RWPE2 (cell line): ENCODE data around the gene YBX3.

Experiments used
- ATAC-seq: fragments of 200-7000 bp; cut with Tn5 transposase; 3 replicates; pipeline ENCODE4 v1.9.1; 2021; ENCODE audit warnings: low read depth
- DNase-seq: peaks from one replicate; pipeline ENCODE4 v3.0.0-alpha.2; 2020; ENCODE audit warnings: low spot score
- H3K27ac ChIP-seq: fragments of 450-650 bp; 2 replicates; pipeline ENCODE4 v1.5.1; 2017; ENCODE audit warnings: mild to moderate bottlenecking; ENCODE audit not compliant: poor library complexity, severe bottlenecking
- H3K27me3 ChIP-seq: fragments of 250-450 bp; sonication (Bioruptor Pico); 2 replicates; pipeline ENCODE4 v1.5.1; 2021; ENCODE audit warnings: mild to moderate bottlenecking, moderate library complexity; ENCODE audit not compliant: insufficient read depth, poor library complexity, severe bottlenecking
- H3K36me3 ChIP-seq: fragments of 250-450 bp; sonication (Bioruptor Pico); 2 replicates; pipeline ENCODE4 v1.5.1; 2020; ENCODE audit warnings: low read depth, mild to moderate bottlenecking, moderate library complexity
- H3K4me1 ChIP-seq: fragments of 250-450 bp; sonication (Bioruptor Pico); 2 replicates; pipeline ENCODE4 v1.5.1; 2021; ENCODE audit warnings: mild to moderate bottlenecking, moderate library complexity; ENCODE audit not compliant: insufficient read depth, poor library complexity, severe bottlenecking
- H3K4me3 ChIP-seq: fragments of 250-450 bp; sonication (Bioruptor Pico); 2 replicates; pipeline ENCODE4 v1.5.1; 2021; ENCODE audit warnings: mild to moderate bottlenecking, moderate library complexity; ENCODE audit not compliant: severe bottlenecking
- H3K9me3 ChIP-seq: fragments of 250-450 bp; sonication (Bioruptor Pico); 2 replicates; pipeline ENCODE4 v1.5.1; 2021; ENCODE audit warnings: mild to moderate bottlenecking, moderate library complexity; ENCODE audit not compliant: severe bottlenecking
- CTCF ChIP-seq: fragments of 450-650 bp; IDR thresholded peaks from one replicate; pipeline ENCODE4 v1.5.1; 2017; ENCODE audit warnings: mild to moderate bottlenecking, moderate library complexity; ENCODE audit not compliant: poor library complexity, severe bottlenecking

YBX3 gene

GRCh38 chr12:10716704-10717315, 6.3 kb downstream of the YBX3 start:
- H3K9me3 ChIP-seq, result no peaks in the 10 kb centered on the region
- no peak overlapping the region for H3K4me3 ChIP-seq
- H3K36me3 ChIP-seq, result peaks cover 69% of the 10 kb centered on the region
- peak; percentile 76 for ATAC-seq
- peak overlapping the region; percentile 89 for H3K27ac ChIP-seq
- peaks cover 28% of the 10 kb centered on the region for H3K4me1 ChIP-seq
- peak; percentile 87 for DNase-seq
- no peaks in the 10 kb centered on the region for H3K27me3 ChIP-seq
- no peak for TF ChIP-seq CTCF

DNA sequence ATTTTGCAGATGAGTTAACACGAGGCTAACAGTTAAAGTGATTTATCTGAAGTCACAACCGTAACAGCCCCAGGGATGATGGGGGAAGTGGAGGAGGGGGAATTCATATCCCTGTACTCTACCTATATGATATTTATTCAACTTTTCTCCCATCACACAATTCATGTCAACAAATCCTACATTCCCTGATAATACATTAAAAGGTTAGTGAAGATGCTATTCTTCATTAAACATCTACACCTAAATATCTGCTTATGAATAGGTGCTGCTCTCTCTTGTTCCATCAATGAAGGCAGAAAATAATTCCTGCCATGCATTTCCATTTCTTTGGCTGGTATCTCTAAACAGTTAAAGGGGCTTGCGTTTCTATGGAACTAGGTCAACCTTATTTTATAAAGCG, 6.8 kb downstream of the YBX3 start:
- no peak for DNase-seq
- TF ChIP-seq CTCF, result no peak

GRCh38 chr12:10715491-10715890, 7.6 kb downstream of the YBX3 start:
- H3K4me3 ChIP-seq, result no peak overlapping the region
- ATAC-seq, result no peak
- peak overlapping the region; percentile 89 for H3K27ac ChIP-seq
- peaks cover 79% of the 10 kb centered on the region for H3K36me3 ChIP-seq
- H3K27me3 ChIP-seq, result no peaks in the 10 kb centered on the region
- H3K4me1 ChIP-seq, result peaks cover 28% of the 10 kb centered on the region
- H3K9me3 ChIP-seq, result no peaks in the 10 kb centered on the region
- TF ChIP-seq CTCF, result no peak
- DNase-seq, result no peak

More for the DNA sequence above, 6.8 kb downstream of the YBX3 start:
- H3K27ac ChIP-seq, result peak overlapping the region; percentile 89
- H3K27me3 ChIP-seq, result no peaks in the 10 kb centered on the region
- no peak overlapping the region for H3K4me3 ChIP-seq
- H3K36me3 ChIP-seq, result peaks cover 74% of the 10 kb centered on the region
- H3K4me1 ChIP-seq, result peaks cover 28% of the 10 kb centered on the region
- no peaks in the 10 kb centered on the region for H3K9me3 ChIP-seq
- no peak for ATAC-seq

DNA sequence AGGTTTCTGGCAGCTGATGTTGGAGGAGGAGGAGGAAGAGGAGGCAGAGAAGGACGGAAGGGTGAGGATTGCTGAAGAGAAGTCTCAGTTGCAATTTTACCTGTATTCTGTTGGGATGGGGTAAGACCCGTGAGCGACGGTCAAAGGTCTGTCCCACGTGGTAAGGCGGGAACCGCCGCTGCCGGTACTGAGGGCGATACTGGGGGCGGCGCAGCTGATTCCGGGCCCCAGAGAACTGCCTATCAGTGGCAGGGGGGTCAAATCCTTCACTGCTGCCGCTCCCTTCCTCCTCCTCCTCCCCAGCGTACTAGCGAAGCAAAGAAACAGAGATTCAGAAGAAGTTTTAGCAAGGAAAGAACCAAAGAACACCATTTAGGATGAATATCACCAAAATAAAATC, 13.3 kb downstream of the YBX3 start:
- H3K4me3 ChIP-seq, result no peak overlapping the region
- TF ChIP-seq CTCF, result no peak
- DNase-seq, result no peak
- no peak overlapping the region for H3K27ac ChIP-seq
- H3K27me3 ChIP-seq, result no peaks in the 10 kb centered on the region
- H3K9me3 ChIP-seq, result no peaks in the 10 kb centered on the region
- ATAC-seq, result no peak
- H3K36me3 ChIP-seq, result peaks cover 98% of the 10 kb centered on the region
- H3K4me1 ChIP-seq, result no peaks in the 10 kb centered on the region

GRCh38 chr12:10708862-10709261, 14.3 kb downstream of the YBX3 start:
- TF ChIP-seq CTCF, result no peak
- Histone ChIP-seq H3K36me3 (peaks cover 95% of the 10 kb centered on the region), H3K4me3 (no peak overlapping the region), H3K4me1 (no peaks in the 10 kb centered on the region), H3K9me3 (no peaks in the 10 kb centered on the region), H3K27ac (no peak overlapping the region), H3K27me3 (no peaks in the 10 kb centered on the region)
- DNase-seq (no peak), ATAC-seq (no peak)
